A673 (cell line): ENCODE results near the gene VPS72.

ENCODE experiments used
- EZH2 ChIP-seq: fragments of 200-600 bp; sonication (generic); IDR thresholded peaks from 2 replicates; pipeline ENCODE4 v1.6.1; 2017; ENCODE audit warnings: borderline replicate concordance, low read depth, mild to moderate bottlenecking, mixed read lengths, antibody characterized with exemption, low read length; ENCODE audit not compliant: poor library complexity, severe bottlenecking
- TF ChIP-seq, protein P1 (sequence below): fragments of 300-800, 200-600 bp; sonication (generic); conservative IDR thresholded peaks from 2 replicates; pipeline ENCODE4 v1.5.1; 2017; ENCODE audit warnings: low read depth, mild to moderate bottlenecking, antibody characterized with exemption, low read length, moderate library complexity, mixed read lengths

DNA sequence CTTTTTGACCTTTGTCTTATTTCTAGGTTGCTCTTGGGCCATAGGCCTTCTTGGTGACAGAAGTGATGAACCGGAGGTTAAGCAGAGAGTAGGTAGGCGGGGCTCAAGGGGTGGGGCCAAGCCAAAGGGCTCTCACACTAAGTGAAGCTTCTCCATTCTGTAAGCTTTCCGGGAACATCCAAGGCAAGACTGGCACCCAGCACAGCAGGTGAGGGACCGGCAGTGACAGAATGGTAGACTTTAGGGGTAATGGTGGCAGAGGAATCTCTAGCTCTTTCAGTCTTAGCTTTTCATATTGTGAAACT lies 33.5 kb downstream of the VPS72 start, which contains the start of gene TNFAIP8L2:
- TF ChIP-seq, protein P1, sequence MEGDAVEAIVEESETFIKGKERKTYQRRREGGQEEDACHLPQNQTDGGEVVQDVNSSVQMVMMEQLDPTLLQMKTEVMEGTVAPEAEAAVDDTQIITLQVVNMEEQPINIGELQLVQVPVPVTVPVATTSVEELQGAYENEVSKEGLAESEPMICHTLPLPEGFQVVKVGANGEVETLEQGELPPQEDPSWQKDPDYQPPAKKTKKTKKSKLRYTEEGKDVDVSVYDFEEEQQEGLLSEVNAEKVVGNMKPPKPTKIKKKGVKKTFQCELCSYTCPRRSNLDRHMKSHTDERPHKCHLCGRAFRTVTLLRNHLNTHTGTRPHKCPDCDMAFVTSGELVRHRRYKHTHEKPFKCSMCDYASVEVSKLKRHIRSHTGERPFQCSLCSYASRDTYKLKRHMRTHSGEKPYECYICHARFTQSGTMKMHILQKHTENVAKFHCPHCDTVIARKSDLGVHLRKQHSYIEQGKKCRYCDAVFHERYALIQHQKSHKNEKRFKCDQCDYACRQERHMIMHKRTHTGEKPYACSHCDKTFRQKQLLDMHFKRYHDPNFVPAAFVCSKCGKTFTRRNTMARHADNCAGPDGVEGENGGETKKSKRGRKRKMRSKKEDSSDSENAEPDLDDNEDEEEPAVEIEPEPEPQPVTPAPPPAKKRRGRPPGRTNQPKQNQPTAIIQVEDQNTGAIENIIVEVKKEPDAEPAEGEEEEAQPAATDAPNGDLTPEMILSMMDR: no peak
- TF ChIP-seq EZH2: no peak
